GM19240 (cell line): ENCODE data around the gene REXO4.
"Not testable (repeated sequence)": the region's sequence is repeated elsewhere in the genome, so short reads cannot be mapped to it uniquely, and the experiment has no call there.

Source experiments
- DNase-seq: peaks from one replicate; pipeline ENCODE4 v3.0.0; 2011; ENCODE audit warnings: low spot score; ENCODE audit not compliant: insufficient read length

The REXO4 gene

DNA sequence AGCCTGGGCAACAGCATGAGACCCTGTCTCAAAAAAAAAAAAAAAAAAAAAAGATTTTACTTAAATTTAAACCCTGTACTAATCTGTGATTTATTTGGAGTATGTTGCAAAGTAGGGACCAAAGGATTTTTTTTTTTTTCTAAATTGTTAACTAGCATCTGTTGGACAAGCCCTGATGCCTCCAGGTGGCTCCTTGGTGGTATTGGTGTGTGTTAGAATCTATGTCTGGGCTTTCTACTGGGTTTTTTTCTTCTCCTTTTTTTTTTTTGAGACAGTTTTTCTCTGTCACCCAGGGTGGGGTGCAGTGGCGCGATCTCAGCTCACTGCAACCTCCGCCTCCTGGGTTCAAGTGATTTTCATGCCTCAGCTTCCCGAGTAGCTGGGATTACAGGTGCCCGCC is 34.1 kb upstream of the REXO4 start:
- DNase-seq, result not testable (repeated sequence)

- DNase-seq, result no peak
Observed at GRCh38 chr9:133449760-133450159, 31.9 kb upstream of the REXO4 start.

DNA sequence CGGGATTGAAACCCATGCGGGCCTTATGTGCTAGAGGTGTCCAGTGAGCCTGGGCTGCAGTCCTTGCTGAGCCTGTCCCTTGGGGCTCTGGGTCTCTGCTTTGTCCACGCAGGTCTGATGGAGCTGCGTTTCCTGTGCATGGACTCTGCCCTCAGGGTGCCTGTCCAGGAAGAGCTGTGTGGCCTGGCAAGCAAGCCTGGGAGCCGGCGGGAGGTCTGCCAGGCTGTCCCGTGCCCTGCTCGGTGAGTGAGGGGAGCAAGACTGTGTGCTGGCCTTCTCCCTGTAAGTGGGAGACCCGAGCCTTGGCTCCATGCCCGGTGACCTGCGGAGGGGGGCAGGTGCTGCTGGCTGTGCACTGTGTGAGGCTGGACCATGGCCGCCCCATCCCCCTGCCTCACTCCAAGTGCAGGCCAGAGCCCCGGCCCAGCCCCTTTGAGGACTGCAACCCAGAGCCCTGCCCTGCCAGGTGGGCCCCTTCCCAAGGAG is 30.7 kb upstream of the REXO4 start:
- DNase-seq, result no peak

DNA sequence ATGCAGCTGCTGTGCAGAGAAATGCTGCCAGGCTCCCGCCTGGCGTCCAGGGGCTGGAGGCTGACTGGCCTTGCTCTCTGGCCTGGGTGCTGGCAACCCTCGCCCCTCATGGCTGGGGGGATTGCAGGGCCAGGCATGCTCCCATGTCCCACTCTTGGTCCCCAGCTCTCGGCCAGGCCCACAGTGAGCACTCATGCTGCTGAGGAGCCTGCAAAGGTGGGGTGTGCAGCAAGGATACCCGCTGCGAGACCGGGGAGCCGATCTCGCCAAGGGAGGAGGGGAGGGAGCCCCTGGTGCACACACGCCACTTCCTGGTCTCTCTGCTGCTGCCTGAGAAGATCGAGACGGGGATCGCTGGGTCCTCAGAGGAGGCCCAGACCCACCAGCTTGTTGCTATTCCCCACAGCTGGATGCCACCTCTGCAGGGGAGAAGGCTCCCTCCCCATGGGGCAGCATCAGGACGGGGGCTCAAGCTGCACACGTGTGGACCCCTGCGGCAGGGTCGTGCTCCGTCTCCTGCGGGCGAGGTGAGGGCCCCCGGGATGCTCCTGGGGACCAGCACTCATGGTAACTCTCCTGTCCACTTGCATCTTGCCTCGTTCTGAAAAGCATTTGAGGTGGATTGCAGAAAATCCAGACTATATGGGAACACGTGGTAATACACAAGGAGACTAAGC is 27.6 kb upstream of the REXO4 start:
- DNase-seq, result no peak

DNA sequence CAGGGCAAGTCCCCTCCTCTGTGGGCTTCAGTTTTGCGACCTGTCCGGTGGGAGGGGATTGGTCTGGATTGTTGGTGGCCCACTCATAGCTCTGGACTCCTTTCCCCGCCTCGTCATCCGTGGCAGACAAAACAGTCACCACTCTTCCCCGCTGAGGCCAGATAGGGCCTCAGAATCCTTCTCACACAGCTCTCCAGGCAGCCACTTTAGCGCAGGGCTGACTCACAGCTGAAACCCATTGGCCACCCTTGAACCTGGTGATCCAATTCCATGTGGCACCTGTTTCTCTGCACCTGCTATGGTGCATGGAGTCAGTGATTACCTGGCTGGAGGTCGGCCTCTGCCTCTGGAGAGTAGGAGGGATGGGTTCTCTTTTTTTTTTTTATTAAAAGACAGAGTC is 26.2 kb upstream of the REXO4 start:
- DNase-seq, result no peak

- DNase-seq, result no peak
Observed at GRCh38 chr9:133443248-133443647, 25.4 kb upstream of the REXO4 start.

DNA sequence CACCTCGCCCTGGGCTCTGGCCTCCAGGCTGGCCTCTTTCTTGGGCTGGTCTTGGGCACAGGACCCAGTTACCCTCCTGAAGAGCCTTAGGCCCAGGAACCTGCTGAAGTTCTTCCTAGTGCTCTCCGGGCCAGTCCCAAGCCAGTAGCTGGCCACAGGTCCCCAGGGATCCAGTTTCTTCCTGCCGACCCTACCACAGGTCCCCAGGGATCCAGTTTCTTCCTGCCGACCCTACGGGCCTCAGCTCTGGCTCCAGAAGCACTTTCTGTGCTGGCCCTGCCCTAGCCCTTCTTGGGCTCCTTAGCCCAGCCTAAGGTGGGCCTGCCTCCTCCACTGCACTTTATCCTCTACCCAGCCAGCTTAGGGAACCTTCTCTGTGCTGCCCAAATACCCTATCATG is 23.8 kb upstream of the REXO4 start:
- DNase-seq, result no peak

- DNase-seq, result peak; percentile 86
Observed at GRCh38 chr9:133440874-133441273, 23.1 kb upstream of the REXO4 start.

GRCh38 chr9:133439337-133439736 is 21.5 kb upstream of the REXO4 start:
- DNase-seq, result no peak

- DNase-seq, result no peak
Observed at GRCh38 chr9:133437753-133438531, 20.1 kb upstream of the REXO4 start.

GRCh38 chr9:133436681-133437080 is 18.9 kb upstream of the REXO4 start:
- no peak for DNase-seq

DNA sequence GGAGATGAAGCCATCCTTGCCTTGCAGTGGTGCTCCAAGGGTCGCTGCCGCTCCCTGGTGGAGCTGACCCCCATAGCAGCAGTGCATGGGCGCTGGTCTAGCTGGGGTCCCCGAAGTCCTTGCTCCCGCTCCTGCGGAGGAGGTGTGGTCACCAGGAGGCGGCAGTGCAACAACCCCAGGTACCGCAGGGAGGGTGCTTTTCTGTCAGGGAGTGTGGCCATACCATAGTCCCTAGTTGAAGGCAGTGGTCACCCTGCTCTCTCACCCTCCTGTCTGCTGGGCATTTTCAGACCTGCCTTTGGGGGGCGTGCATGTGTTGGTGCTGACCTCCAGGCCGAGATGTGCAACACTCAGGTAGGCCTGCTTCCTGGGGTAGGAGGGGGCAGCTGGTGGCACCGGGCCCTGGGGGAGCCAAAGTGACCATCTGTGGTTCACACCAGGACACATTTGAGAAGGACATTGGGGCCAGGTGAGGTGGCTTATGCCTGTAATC is 15.6 kb upstream of the REXO4 start:
- no peak for DNase-seq

GRCh38 chr9:133430244-133430643 is 12.4 kb upstream of the REXO4 start:
- no peak for DNase-seq

GRCh38 chr9:133429641-133430161 is 11.9 kb upstream of the REXO4 start:
- DNase-seq, result no peak

- DNase-seq, result no peak
Observed at GRCh38 chr9:133429214-133429613, 11.4 kb upstream of the REXO4 start.

DNA sequence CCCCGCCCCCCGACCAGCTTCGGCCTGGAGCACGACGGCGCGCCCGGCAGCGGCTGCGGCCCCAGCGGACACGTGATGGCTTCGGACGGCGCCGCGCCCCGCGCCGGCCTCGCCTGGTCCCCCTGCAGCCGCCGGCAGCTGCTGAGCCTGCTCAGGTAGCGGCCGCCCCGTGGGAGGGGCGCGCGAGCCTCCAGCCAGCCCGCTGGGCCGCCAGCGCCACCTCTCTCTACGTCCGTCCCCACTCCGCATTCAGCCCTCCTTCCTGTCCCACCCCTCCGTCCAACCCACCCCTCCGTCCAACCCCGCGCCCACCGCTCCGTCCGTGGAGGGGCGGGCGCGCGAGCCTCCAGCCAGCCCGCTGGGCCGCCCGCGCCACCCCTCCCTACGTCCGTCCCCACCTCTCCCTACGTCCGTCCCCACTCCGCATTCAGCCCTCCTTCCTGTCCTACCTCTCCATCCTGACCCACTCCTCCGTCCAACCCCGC is 10.8 kb upstream of the REXO4 start:
- no peak for DNase-seq

DNA sequence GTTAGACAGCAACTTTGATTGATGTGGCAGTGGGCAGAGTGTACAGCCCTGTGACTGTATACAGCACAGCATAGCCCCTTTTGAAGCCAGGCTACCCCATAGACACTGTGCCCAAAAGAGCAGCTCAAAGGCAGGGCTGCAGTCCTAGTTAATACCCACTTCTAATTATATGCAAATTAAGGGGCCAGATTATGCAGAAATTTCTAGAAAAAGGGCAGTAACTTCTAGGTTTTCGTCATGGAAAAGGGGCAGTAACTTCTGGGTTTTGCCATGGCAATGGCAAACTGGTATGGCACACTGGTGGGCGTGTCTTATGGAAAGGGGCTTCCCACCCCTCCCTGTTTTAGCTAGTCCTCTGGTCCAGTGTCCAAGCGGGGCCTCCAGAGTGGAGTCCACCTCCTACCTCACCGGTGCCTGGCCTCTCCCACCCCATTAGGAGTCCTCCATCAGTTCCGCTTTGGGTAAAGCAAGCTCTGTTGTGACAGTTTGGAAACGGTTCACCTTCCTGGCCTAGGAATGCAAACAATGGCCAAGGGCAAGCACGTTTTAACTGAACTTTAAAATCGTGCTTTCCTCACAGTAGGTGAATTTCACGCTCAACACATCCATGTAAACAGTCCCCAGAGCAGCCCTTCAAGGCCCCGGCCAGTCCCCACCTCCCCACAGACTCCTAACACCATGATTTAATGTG is 10.0 kb upstream of the REXO4 start:
- no peak for DNase-seq

DNA sequence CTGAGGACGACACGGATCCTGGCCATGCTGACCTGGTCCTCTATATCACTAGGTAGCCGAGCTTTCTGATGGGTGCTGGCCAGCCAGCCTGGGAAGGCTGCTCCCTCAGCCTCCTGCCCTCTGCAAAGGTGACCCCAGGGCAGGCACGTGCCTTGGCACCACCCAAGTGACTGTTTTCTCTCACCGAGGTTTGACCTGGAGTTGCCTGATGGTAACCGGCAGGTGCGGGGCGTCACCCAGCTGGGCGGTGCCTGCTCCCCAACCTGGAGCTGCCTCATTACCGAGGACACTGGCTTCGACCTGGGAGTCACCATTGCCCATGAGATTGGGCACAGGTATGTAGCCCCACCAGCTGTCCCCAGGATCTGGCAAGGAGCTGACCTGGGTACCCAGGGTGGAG is 8.2 kb upstream of the REXO4 start:
- no peak for DNase-seq

DNA sequence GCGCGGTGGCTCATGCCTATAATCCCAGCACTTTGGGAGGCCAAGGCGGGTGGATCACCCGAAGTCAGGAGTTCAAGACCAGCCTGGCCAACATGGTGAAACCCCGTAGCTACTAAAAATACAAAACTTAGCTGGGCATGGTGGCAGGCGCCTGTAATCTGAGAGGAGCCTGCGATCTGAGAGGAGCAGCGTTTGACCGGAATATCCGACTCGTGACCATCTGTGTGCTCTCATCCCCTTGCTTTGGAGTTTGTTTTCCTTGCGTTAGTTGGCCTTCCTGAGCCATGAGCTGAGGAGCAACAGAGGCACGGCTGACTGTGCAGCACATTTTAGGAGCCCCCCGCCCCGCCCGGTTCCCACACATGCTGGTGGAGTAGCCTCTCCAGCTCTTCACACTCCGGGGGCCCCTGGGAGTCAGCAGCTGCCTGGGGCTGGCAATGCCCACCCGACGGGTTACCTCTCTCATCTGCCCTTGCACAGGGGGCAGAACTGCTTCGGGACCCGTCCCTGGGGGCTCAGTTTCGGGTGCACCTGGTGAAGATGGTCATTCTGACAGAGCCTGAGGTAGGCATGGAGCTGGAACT is 7.3 kb upstream of the REXO4 start:
- DNase-seq, result no peak

DNA sequence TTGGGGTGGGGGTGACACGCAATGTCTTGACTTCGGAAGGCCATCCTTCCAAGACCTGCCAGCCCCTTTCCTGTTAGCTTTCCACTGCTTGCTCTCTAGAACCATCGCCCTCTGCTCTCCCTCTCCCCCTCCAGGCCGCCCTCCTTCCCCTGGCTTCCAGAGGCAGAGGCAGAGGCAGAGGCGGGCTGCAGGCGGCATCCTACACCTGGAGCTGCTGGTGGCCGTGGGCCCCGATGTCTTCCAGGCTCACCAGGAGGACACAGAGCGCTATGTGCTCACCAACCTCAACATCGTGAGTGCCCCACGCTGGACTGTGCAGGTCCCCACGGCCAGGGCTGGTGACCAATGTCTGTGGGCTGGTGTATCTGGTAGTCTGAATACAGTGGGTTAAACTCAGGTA is 6.4 kb upstream of the REXO4 start:
- DNase-seq, result no peak

DNA sequence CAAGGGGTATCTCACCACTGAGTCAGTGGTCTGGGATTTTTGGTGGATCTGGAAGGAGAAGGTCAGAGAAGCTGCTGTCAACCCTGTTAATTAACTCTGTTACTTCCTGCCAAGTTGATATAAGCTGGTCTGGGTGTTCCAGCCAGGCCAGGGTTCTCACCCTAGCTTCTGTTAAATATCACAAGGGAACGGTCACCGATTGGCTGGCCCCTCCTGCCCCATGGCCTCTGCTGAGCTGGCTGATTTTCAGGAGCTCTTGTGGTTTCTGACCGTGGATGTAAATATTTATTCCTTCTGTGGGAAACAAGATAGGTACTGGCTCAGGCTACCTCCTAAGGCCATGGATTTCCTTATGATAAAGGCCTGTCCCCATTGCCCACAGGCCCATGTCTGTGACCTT is 5.4 kb upstream of the REXO4 start:
- DNase-seq, result no peak
